ENCODE results near the gene SLC1A7.

The SLC1A7 gene

GRCh38 chr1:53114581-53115400 lies 27.6 kb downstream of the SLC1A7 start:
- DNase-seq, result no peak

DNA sequence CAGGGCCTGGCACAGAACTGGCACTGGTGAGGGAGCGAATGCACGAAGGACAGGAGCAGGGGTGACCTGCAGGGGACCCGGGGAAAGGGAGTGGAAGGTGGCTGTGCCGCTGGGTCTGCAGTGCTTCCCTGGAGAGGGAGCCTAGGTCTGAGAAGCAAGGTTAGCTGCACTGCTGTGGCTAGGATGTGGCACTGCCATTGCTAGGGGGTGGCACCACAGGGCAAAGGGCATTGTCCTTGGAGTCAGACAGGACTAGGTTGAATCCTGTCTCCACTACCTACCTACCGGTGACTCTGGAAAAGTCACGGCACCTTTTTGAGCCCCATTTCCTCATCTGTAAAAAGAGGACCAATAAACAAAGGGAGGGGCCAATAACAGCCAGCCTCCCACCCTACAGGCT lies 28.3 kb downstream of the SLC1A7 start:
- DNase-seq, result no peak

- no peak for DNase-seq
These were observed 29.6 kb downstream of the SLC1A7 start for GRCh38 chr1:53112861-53113260.

- DNase-seq, result no peak
These were observed 30.1 kb downstream of the SLC1A7 start for GRCh38 chr1:53112271-53112774.

DNA sequence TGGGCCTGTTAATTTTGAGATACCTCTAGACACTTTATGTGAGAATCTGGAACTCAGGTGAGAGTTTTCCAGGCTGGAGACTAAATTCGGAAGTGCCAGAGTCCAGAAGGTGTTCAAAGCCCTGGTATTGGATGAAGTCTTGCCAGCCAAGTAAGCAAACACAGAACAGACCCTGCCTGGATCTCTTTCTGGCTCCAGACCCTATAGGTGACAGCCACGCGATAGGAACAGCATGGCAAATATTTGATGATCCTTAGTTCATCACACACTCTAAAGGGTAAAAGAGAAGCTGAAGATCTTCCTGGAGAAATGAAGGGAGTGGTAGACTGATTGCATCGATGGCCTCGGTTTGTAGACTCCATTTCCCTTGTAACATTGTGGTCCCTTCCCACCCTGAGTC lies 30.7 kb downstream of the SLC1A7 start:
- no peak for DNase-seq

- no peak for DNase-seq
These were observed 31.3 kb downstream of the SLC1A7 start for GRCh38 chr1:53111073-53111556.

DNA sequence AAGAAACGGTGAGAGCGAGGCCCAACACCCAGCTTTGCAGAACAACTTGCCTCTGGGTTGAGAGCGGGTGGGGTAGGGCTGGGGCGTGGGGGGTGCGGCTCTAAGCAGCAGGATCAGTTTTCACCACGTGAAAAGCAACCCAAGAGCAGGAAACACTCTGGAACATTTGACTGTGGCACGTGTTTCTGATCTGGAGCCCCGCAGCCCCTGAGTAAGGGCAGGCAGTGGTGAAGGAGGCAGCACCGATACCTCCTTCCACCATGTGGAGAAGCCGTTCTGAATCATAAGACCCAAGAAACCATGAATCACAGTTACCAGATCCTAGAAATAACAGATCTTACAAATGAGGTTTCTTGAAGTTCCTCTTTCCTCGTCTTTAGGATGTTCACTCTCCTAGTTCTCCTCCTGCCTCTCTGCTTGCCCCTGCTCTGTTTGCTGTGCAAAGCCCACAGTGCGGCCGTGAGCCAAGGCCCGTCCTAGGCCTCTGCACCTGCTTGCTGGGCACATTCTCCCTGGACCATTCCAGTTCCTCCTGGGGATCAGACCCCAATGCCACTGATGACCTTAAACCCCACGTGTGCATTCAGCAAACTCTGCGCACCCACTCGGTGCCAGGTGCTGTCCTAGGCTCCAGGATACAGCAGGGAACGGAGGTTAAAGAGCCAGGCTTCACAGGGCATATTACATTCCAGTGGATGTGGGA lies 31.9 kb downstream of the SLC1A7 start:
- no peak for DNase-seq

DNA sequence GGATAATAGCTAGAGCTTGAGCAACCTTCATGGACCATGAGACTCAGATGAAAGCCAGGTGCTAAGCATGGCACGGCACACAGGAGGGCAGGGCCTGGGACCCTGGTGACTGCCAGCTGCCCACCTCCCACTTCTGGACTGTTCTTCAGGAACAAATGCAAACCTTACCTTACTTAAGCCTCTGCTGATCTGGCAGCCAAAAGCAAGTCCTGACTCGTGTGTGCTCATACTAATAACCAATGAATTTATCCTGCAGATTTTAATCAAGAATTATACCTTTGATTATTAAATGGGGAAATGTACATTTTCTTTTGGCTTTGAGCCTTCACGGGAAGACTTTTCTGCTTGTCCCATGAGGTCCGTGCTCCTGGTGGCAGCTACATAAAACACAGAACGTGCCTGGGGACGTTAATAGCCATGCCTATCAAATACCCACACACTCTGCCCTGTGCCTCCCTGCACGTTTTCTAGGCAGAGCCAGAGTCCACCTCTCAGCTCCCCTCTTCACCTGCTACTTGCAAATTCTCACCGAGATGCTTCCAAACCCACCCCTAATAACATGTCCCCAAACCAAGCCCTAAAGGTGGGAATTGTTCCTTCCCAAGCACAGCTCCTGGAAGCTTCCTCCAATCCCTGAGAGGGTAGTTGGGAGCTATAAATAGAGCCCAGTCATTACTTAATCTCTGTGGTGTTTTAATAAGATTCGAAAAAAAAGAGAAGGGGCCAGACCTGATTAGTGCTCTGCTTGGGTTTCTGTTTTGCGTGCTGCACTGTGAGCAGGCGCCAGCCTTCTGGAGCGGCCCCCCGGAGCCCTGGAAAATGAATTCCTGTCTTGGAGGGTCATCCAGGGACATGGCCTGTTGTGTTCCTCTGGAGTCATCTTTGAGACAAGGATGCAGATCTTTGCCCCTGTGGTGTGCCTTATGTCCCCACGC lies 33.5 kb downstream of the SLC1A7 start:
- no peak for DNase-seq

GRCh38 chr1:53107570-53108322 lies 34.7 kb downstream of the SLC1A7 start:
- peak; percentile 20 for DNase-seq

GRCh38 chr1:53107090-53107489 lies 35.3 kb downstream of the SLC1A7 start:
- DNase-seq, result no peak

- no peak for DNase-seq
These were observed 38.0 kb downstream of the SLC1A7 start for GRCh38 chr1:53104289-53104913.

DNA sequence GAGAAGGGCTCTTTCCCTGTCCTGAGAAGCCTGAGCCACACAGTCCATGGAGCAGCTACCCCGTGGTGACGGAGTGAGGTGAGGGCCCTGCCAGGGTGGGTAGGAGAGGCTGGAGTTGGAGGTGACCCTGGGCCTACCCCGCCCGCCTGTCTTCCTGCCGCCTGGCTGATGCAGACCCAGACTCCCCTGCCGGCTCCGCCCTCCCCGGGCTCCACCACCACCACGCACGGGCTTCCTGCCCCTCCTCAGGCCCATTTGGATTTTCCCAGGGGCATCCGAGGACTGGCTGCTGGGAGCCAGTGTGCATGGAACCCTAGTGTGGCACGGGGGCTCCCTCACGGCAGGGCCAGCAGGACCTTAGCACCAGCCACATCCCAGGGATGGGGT lies 47.9 kb downstream of the SLC1A7 start:
- DNase-seq, result no peak

- DNase-seq, result no peak
These were observed 48.5 kb downstream of the SLC1A7 start for GRCh38 chr1:53093778-53094532.

DNA sequence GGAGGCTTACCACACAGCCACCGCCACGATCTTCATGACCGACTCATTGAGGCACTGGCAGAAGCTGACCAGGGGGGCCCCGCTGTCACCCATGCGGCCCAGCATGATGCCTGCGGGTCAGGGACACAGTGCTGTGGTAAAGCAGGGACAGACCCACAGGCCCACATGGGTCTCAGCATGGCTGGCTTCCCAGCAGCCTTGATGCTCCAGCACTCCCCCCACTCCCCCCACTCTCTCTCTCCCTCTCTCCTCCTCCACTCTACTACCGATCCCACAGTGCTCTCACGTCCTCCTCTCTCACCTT lies 49.0 kb downstream of the SLC1A7 start:
- no peak for DNase-seq

DNA sequence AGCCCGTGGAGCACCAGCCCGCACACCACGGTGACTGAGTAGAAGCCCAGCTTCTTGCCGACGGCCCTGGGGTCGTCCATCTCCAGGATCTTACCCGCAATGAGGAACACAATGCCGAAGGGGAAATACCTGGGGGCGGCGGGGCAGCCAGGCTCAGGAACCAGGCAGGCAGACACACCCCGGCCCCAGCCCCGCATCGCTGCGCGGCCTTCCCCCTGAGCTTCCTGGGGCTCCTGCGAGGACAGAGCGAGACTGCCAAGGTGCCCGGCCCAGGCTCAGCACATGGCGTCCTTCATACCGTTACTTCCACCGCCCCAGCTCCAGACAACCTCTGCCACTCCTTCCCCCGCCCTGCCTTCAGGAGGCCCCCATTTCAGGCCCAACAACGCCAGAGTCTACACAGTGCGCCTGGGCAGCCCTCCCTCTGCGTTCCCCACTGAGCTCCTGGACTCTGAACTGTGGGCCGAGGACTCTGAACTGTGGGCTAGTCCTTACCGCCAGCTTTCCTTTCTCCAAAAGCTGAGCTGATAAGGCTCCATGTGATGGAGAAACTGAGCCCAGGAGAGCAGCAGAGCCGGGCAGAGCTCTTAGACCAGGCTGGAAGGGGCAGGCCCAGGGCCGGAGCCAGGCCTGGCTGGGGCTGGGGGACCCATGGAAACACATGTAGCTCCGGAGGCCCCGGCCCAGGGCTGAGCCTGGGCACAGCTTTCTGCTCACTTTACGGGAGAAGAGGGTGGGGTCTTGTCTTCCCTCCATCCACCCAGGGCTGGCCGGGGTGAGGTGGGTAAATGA lies 49.6 kb downstream of the SLC1A7 start:
- no peak for DNase-seq

GRCh38 chr1:53091841-53092645 lies 50.4 kb downstream of the SLC1A7 start:
- DNase-seq, result no peak

GRCh38 chr1:53090227-53091147 lies 52.0 kb downstream of the SLC1A7 start:
- DNase-seq, result no peak
